ENCODE data around the gene KCNH8.

Gene KCNH8

DNA sequence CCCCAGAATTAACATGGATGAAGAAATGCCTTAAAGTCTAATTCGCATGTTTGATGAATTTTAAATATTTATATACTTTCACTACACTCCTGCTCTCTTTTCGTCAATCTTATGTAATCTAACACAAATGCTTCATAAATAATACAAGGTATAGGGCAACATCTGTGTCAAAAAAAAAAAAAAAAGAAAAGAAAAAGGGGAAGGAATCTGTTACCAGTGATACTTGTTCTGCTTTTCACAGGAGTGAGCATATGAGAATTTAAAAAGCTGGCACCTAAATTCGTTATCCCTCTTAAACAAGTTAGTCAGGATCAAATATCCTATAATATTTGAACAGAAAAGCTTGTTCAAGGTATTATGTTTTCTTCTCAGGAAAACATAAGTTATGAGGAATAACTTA is 243.8 kb downstream of the KCNH8 start:
- FAIRE-seq, result no peak

DNA sequence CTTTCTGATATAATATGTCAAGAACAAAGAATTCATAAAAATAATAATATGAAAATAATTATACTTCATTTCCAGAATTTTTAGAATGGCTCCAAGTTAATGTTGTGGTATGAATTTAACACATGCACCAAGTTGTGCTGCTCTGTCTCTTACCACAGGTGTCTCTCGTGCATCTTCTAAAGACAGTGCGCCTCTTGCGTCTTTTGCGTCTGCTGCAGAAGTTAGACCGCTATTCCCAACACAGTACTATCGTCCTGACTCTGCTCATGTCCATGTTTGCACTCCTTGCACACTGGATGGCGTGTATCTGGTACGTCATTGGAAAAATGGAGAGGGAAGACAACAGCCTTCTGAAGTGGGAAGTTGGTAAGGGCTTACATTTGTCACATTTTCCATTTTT is 246.6 kb downstream of the KCNH8 start:
- no peak for FAIRE-seq

DNA sequence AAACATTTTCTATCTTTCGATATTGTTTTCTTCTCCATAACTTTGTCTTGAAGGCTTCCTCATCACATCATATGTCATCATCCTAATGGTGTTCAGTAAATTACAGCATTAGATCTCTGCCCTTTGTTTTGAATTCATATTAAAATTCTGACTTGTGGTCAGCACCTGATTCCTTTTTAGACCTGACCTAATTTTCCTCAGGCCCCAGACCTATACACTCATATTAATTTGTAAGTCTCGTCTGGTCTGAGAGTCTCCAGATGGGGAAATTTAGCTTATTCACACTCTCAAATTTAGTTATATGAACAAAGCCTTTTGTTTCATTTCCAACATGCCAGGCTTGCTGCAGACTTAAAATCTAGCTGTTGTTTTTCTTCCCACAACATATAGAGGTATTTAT is 248.4 kb downstream of the KCNH8 start:
- FAIRE-seq, result no peak

DNA sequence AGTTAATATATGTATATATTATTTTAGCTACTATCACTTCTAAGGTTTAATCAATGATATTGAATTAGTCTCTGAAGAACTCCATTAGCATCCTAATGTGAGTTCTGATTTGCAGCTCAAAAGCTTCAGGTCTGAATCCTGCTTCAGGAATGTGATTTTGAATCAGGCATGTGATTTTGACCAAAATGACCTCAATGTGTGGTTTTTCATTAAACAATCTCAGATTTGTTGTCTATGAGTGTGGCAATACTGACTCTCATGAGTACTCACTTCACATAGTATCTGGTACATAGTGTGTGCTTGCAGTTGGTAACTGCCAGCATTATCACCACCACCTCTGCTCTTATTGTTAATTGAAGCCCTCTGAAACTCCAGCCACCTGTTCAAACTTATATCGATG is 251.0 kb downstream of the KCNH8 start:
- FAIRE-seq, result no peak

DNA sequence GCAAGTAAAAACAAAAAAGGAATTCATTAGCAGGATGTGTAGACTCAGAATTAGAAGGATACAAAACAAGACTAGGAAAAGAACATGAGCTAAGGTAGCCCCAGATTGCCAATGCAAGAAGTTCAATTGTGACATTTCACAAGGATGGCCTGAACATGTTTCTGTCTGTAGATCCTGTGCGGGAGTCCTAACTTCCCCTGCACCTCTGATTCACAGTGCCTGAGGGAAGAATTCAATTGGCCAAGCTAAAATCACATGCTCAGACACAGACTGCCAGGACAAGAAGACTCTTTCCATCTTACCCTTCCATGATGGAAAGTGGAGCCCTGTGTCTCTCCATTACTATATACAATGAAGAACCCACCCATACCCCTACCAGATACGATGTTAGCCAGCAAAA is 251.5 kb downstream of the KCNH8 start:
- FAIRE-seq, result no peak

DNA sequence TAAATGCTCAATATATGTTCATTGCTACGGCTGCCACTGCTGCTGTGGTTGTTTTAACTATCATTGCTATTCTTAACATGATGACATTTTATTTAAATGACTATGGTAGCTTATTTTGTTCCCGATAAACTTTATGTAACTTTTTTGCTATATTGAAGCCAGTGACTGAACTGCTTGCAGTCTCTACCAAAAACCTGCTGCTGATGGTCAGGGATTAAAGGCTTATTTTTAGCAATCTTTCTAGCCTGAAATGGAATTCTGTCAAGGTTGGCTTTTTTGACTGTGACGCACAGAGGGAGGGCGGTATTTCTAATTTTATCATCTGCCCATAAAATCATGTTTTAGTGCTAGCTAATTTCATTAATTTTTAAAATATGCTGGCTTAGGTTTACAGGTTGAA is 271.8 kb downstream of the KCNH8 start:
- no peak for FAIRE-seq

DNA sequence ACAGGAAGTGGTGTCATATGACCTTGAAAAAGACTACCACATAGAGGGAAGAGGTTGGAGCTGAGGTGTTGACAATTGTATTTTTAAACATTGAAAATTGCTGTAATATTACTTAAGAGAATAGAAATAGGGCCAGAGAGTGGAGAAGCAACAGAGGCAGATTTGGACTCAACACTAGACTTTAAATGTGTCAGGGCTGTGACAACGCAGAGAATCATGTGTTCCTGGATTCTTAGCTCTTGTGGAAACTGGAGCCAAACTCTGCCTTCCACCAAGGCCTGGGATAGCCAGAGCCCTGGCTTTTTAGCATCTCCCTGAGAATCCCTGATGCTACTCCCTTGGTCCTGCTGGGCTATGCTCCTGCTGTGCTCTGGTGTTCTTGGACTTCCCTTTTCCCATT is 277.5 kb downstream of the KCNH8 start:
- FAIRE-seq, result no peak

DNA sequence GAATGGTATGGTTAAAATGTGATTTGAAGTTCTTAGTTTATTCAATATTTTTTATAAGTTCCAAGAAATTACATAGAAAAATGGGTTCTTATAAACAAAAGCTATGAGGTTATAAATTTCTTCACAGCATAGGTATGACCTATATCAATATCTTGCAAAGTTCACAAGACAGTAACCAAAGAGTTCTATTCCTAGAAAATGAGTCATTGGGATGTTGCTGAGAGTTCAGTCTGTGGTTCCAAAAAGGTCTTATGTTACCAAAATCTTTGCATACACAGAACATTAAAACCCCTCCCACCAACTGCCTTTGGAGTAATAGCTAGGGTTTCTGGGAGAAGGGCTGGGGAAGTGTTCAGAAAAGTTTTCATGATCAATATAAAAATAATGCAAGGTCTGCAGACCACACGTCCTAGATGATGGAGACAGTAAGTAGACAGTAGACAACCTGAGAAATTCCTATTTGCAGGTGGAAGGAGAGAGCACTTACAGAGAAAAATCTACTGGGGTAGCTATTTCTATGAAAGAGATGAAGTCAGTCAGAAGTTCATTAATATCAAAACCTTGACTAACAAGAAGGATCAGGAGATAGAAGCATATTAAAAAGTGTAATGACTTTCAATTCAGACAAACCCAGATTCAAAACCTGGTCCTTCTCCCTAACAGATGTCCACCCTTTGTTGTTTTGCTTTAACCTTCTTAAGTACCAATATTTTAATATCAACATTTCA is 279.3 kb downstream of the KCNH8 start:
- no peak for FAIRE-seq

DNA sequence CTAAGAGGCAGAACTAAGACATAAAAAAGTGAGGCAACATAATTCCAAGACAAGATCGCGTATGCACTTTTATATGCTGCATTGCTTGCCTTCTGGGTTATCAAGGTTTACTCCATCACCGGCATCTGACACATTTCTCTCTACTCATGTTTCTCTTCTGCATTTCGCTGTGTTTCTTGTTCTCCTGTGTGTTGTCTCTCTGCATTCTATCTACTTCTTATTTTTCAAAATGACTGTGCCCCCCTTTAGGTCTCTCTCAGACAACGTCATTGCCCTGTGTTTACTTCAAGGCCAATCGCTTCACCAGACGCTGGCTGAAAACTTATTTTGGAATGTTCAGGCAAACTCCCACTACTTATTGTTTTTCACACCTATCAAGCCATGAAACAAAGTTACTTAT is 280.4 kb downstream of the KCNH8 start:
- no peak for FAIRE-seq

DNA sequence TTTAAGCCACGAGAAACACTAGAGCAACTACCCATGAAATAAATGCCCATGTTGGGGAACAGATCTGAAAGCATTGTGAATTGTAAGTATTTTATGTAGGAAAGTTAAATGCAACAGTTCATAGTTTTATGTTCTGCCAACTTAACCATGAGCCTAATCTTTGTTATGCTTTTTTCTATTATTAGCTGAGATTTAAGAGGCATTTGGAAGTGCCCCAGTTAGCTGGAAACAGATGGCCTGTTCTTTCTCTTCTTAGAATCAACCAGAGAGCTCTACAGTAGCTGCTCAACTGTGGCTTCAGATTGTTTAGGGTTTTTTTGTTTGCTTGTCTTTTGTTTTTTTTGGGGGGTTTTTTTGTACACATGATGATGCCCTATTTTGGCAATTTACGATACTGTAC is 284.4 kb downstream of the KCNH8 start:
- FAIRE-seq, result no peak

DNA sequence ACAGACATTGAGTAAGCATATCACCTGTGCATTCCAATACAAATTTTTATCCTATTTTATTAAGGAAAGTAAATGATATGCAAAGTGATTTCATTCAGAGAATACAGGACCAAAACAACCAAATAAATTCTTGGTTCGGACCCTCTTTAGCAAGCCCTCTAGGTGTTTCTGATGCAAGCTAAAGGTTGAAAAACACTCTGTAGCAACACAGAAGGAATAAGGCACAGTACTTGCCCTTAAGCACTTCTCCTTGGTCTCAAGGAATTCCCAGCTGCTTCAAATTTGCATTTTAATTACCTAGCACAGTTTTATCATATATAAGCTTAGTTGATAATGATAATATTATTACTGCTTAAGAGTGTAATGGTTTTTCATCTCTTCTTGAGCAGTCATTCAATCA is 288.4 kb downstream of the KCNH8 start:
- no peak for FAIRE-seq

DNA sequence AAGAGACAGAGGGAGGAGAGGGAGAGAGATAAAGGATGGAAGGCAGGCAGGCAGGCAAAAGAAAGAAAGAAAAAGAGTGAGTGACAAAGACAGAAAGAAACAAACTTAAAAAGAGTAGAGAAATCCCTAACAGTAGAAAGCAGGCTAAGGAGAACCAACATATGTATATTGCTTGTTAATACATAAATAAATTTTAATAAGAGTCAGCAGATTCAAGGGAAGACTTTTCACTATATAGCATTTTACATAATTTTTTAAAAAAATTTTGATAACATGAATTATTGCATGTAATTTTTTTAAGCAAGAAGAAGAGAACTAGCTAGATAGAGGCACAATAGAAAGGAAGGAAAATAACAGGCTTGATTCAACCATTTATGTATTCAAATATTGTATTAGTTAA is 291.6 kb downstream of the KCNH8 start:
- no peak for FAIRE-seq

DNA sequence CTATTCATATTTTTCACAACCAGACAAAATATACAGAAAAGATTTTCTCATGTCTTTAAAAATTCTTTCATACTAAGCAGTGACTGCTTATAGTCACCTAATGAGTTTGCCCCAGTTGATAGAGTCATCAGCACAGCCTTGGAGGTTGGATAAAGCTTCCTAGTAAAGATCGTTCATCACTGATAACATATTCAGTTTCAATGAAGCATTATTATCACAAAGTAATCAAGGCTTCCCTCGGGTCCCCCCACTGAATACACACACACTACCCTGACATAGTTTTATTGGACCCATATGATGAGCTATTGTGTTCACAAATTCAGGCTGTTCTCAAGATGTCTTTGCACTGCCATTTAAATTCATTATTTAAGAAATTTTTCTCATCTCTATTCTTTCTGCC is 297.8 kb downstream of the KCNH8 start:
- no peak for FAIRE-seq

DNA sequence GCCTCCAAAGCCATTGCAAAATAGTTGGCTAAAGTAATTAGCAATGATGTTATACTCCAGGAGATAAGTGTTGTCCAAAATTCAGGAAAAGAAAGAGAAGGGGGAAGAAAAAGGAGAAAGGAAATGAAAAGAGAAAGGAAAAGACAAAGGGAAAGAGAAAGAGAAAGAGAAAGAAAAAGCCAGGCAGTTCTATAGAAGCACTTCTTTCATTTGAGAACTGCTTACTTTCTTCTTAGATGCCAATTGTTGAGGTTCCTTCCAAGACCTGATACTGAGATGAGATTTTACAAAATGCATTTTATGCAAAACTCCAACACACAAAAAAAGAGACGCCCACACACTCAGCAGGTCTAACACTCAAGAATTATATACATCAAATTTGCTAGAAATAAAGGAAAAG is 298.4 kb downstream of the KCNH8 start:
- no peak for FAIRE-seq

DNA sequence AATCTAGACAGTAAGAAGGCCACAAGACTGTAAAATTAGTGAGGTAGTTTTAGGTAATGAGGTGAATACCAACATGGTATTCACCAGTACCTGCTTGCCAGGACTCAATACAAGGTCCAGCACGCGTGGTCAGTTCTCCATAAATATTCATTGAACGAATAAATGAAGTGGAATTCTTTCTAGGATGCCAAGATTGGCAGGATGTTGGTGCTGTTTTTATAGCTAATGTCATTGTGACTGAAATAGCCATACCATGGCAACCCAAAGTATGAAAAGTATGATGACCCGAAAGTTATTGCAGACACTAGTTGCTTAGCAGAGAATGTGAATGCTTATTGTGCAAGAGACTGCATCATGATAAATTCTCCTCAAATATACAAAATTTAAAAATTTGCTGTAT is 307.2 kb downstream of the KCNH8 start:
- no peak for FAIRE-seq

DNA sequence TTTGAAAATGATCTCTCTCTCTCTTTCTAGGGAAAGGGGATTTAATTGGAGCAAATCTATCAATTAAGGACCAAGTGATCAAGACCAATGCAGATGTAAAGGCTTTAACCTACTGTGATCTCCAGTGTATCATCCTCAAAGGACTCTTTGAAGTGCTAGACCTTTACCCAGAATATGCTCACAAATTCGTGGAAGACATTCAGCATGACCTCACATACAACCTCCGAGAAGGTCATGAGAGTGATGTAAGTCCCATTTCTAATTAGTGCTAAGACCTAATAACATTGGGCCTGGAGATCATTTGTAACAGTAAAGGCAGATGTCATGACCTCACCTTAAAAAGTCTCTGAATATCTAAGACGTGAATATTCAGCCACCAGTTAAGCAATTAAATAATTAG is 308.4 kb downstream of the KCNH8 start:
- FAIRE-seq, result no peak

DNA sequence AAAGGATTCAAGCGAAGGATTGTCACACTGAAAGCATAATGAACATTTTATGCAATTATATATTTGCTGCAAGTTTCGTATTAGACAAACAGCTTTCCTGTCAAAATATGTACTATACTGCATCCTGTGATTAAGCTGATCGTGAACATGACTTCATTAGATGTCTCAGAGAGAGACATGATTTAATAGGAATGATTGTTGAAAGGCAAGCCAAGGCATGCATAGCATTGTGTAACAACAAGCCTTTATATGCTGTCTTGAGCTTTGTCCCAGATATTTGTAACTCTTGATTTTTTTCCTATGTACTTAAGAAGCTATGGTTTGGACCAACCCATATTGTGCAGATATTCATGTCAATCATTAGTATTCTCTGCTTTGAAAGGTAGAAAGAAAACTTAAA is 309.1 kb downstream of the KCNH8 start:
- FAIRE-seq, result no peak

DNA sequence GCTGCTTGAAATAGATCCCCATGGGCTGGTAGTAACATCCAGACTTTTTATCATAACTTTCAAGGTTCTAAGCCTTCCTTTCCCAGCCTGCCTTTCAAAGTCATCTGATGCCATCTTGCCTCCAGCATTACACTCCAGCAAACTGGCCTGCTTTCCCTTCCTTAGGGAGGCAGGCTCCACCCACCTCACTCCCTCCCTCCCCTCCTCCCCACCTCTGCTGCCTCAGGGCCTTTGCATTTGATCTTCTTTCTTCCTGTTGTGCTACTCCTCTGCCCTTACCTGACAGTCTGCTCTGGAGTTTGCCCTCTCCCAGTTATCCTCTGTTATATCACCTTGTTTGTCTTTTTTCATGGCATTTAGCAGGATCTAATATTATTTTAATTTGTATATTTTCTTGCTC is 319.5 kb downstream of the KCNH8 start:
- no peak for FAIRE-seq

DNA sequence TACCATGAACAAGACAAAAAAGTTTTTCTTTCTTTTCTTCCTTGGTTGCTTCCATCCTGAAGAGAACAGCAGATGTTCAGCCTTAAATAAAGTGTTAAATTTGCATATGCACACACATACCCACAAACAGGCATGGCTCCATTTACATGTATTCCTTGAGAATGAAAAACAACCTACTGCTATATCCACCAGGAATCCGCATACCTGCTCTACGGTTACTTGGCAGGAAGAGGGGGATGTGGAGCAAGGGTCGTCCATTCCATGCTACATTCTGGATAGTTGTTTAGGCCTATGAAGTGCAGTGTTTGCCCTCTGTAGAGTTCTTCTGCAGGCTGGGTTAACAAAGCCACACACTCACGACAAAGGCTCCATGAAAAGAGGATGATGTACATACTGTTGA is 322.8 kb downstream of the KCNH8 start:
- no peak for FAIRE-seq

DNA sequence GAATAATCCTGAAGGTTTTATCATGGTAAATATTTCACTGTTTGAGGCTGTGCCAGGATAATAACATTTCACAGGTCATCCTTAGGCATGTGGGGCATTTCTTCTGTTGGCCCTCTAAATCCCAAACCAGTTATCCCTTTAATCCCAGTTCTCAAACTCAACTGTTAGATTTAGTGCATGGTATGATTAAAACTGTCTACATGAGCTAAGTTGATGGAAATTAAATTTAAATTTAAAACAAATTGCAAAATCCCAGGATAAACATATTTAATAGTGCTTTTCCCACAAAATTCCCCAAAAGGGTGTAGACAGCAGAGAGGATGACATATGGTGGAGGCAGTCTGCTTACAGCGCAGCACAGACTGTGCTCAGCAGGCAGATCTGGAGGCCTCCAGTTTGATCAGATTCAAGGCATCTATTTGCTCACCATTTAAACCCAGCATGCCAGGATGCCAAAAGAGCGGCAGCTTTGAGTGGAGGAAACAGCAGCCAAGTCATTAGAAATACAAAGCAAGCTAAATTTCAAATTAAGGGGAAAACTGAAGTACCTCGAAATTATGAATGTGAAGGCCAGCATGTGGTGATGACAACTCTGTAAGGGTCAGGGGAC is 325.8 kb downstream of the KCNH8 start:
- FAIRE-seq, result no peak

DNA sequence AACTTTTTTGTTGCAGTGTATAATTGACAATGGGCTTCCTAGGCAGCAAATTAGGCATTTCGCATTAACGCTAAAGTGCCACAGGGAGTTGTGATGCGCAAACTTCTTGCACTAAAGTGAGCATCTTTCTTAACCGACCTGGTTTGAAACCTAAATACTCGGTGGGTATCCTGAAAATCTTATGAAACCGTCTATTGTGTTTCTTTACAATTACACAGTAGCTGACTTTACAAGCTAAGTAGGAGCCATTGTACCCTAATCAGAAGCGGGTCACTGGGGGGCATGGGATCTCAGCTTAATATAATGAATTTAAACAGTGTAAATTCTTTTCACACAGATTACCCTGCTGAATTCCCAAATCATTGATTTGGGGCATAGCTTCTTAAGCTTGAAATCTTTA is 328.0 kb downstream of the KCNH8 start:
- no peak for FAIRE-seq

DNA sequence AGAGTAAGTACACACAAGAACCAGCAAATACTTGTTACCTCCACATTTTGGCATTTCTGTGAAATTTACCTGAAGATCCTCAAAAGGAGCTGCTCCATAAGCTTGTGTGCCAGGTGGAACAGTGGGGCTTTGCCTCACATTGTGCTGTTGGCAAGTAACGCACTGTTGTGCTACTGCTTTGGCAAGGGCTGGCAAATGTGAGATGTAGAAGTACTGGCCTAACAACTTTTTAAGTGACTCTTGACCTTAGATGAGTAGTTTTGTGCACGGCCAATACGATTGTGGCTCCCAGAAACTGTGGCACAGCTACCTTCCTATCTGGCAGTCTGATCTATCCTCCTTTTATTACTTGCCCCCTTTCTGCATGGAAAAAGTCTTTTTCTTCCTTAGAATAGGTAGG is 337.0 kb downstream of the KCNH8 start:
- FAIRE-seq, result no peak

DNA sequence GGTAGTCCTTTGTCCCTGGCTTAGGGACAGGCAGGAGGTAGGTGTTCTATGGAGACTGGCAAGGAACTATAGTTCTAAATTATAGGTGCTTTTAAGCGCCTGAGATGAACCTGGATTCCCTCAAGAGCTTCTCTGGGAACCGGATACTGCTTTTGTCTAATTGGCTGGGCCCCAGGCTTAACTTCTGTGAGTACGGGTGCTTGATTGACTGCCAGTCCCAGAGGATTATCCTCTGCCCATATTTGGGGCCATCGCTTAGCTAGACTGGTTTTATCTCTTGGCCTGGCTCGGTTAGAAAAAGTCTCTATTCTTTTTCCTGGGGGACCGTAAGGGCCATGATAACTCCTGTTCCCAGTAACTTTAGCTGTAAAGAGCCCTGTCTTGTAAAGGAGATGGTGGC is 339.1 kb downstream of the KCNH8 start:
- no peak for FAIRE-seq

DNA sequence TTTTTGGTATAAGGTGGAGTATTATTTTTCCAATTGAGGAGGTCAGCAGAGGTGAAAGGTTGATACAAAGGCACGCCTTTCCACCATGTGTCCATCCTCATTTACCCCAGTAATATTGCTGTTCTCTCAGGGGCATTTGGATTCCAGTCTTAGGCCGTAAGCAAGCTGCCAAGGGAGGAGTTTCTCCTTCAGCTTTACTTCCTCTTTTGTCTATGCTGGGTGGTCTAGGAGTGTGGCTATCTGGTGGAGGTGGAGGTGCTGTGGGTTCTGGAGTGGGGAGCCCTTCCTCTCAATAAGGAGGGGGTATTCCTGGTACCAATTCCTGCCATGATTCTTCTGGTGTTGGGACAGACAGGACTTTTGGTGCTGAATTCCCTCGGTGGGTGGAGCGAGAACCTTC is 340.6 kb downstream of the KCNH8 start:
- no peak for FAIRE-seq

DNA sequence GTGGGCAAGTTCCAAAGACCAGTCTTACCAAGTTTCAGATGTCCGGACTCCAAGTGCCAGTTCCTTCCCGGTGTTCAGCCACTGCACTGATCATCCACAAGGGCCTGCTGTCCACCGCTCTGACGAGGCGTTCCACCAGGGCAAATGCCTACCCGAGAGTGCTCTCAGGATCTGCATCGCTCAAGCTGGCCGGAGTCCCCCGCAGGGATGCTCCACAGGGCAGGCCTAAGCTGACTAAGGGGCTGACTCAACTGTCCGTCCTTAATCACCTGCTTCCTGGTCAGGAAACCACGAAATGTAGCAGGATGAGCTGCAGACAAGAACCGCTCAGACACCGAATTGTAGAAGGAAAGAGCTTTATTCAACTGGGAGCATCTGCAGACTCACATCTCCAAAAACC is 341.6 kb downstream of the KCNH8 start:
- no peak for FAIRE-seq
